ENCODE data around the gene GCGR.

GCGR gene

GRCh38 chr17:81811705-81812570 is 8.0 kb downstream of the GCGR start:
- DNase-seq (ENCODE audit: low read depth in 3 of 3, low spot score in 1 of 3) = no peak

DNA sequence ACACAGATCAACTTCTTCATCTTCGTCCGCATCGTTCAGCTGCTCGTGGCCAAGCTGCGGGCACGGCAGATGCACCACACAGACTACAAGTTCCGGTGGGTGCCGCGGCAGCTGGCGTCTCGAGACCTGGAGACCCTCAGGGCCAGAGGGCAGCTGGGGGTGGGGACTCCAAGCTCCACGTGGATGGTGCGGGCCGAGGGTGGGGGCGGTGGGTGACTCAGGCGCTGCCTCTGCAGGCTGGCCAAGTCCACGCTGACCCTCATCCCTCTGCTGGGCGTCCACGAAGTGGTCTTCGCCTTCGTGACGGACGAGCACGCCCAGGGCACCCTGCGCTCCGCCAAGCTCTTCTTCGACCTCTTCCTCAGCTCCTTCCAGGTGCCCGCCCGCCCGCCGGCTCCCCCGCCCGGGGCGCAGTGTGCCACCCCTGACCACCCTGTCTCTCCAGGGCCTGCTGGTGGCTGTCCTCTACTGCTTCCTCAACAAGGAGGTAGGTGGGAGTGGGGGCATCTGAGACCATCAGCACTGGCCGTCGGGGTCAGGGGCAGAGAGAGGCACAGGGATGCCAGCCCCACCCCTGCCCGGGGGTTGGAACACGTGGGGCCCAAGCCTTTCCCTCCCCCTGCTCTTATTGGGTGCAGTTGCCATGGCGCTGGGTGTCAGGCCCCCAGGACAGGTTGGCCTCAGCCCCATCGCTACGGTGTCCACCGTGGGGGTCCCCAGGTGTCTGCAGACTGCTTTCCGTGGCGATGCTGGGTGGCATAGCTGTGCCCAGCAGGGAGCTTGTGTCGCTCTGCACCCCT is 8.8 kb downstream of the GCGR start:
- no peak for DNase-seq (ENCODE audit: low read depth in 3 of 3, low spot score in 1 of 3)

GRCh38 chr17:81813371-81813684 is 9.4 kb downstream of the GCGR start:
- no peak for DNase-seq (ENCODE audit: low read depth in 3 of 3, low spot score in 1 of 3)

- no peak for DNase-seq (ENCODE audit: low read depth in 3 of 3, low spot score in 1 of 3)
Observed at GRCh38 chr17:81813861-81814683, 10.1 kb downstream of the GCGR start.

- DNase-seq (ENCODE audit: low read depth in 3 of 3, low spot score in 1 of 3) = no peak
Observed at GRCh38 chr17:81814748-81815645, 11.0 kb downstream of the GCGR start.

GRCh38 chr17:81815646-81815986 is 11.7 kb downstream of the GCGR start:
- no peak for DNase-seq (ENCODE audit: low read depth in 3 of 3, low spot score in 1 of 3)

GRCh38 chr17:81817758-81818147 is 13.8 kb downstream of the GCGR start:
- no peak for DNase-seq (ENCODE audit: low read depth in 3 of 3, low spot score in 1 of 3)

GRCh38 chr17:81819708-81820107 is 15.8 kb downstream of the GCGR start:
- no peak for DNase-seq (ENCODE audit: low read depth in 3 of 3, low spot score in 1 of 3)

- no peak for DNase-seq (ENCODE audit: low read depth in 3 of 3, low spot score in 1 of 3)
Observed at GRCh38 chr17:81821147-81821546, 17.2 kb downstream of the GCGR start.

- no peak for DNase-seq (ENCODE audit: low read depth in 3 of 3, low spot score in 1 of 3)
Observed at GRCh38 chr17:81821603-81822311, 17.8 kb downstream of the GCGR start.

DNA sequence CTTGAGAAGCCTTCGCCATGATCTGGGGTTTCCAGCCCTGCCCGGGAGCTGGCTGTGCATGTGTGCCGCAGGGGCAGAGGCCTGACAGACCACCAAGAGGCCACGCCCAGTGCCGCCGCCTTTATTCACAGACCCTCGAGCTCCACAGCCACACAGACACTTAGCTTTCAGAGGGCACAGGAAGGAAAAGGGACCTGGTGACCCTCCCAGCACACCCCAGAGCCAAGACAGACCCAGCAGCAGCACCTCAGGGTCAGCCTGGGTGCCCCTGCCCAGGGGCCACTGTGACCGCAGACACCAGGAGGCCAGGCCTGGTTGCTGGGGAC is 18.3 kb downstream of the GCGR start:
- no peak for DNase-seq (ENCODE audit: low read depth in 3 of 3, low spot score in 1 of 3)

- no peak for DNase-seq (ENCODE audit: low read depth in 3 of 3, low spot score in 1 of 3)
Observed at GRCh38 chr17:81822996-81823819, 19.3 kb downstream of the GCGR start.

DNA sequence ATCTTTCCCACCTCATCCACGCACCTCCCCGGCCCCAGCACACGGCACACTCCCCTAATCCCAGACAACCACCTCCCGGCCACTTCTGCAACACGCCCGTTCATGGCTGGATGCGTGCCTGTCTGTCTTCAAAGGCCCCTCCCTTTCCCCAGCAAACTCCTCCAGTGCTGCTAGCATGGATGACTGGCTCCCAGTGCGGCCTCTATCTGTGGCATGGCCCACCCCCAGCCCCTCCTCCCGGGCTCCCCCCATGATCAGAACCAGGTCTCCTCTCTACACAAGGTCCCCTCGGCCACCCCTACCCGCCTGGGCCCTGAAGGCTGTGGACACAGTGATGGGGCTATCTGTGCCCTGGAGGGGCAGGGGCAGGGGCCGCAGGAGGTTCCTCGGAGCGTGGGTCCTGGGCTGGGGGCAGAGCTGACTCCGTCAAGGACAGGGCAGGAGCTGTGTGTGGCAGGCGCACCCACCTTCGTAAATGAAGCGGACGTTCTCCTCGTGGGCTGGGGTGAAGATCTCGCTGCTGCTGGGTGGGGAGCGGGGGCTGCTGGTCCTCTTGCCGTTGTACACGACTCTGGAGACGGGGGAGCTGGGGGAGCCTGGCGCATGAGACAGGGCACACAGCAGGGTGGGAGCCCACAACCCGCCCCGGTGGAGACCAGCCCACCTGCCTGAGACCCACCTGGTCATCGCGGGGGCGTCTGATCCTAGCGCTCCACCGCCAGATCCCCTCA is 20.0 kb downstream of the GCGR start:
- DNase-seq (ENCODE audit: low read depth in 3 of 3, low spot score in 1 of 3) = no peak

DNA sequence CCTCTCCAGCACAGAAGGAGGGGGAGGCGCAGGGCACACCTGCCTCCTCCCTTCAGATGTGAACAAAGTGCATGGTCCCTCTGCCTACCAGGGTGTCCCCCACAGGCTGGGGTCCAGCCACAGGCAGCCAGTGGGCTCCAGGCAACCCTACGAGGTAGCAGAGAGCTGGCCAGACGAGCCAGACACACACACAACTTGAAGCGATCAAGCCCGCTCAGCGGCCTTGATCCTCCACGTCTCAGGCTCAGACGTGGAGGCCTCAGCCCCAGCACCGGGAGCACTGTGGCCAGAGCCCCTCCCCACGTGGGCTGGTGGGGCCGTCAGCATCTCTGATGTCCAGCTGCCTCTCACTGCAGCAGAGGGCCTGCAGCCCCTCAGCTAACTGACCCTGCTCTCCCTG is 20.6 kb downstream of the GCGR start:
- no peak for DNase-seq (ENCODE audit: low read depth in 3 of 3, low spot score in 1 of 3)

DNA sequence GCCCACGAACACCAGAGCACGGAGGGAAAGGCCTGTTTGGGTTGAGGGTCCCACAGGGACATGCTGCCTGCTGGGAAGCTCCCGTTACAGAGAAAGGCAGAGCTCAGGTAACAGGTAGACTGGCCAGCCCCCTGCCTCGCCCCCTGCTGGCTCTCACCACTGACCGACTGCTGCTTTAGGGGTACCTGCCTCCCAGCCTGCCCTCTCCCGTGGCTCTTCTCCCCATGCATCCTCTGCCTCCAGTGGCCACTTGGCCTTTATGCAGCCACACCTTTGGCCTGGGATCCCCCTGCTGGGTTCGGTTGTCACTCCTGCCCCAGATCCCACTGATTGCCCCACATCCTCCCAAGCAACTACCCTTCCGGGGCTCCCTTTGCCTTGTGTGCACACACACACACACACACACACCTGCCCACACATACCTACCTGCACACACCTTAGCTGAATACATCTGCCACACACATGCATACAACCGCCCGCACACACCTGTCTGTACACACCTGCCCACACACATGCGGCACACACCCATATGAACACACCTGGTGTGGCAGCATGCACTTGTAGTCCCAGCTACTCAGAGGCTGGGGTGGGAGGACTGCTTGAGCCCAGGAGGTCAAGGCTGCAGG is 22.0 kb downstream of the GCGR start:
- no peak for DNase-seq (ENCODE audit: low read depth in 3 of 3, low spot score in 1 of 3)

DNA sequence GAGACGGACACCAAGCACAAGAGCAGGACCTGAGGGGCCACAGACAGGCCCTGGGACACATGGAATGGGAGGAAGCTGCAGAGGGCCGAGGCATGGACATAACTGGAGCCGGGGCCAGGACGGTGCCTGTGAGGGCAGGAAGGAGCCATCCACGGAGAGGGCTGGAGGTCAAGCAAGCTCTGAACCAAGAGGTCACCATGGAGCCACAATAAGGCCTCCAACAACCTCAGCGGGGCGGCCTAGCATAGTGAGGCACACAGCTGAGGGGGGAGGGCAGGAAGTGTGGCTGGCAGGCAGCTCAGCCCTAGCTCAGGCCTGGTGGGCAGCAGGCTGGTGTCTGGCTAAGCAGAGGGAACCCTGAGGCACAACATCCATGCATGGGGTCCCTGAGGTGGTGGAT is 24.7 kb downstream of the GCGR start:
- DNase-seq (ENCODE audit: low read depth in 3 of 3, low spot score in 1 of 3) = no peak

DNA sequence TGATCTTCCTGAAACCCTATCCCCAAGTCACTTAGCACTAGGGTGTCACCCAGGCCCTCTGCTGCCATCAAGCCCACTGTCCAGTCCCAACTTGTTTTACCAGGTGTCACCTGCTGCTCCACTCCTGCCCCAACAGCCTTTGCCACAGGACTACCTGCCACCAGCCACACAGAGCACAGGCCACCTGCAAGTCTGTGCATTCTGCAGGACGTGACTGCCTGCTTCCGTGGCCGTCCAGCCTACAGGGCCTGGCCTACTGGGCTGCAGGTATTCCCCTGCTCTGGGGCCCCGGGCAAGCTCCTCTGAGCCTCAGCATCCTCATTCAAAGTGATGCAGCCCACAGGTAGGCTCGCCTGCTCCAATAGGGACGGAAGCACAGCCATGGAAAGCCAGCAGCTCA is 25.9 kb downstream of the GCGR start:
- no peak for DNase-seq (ENCODE audit: low read depth in 3 of 3, low spot score in 1 of 3)

DNA sequence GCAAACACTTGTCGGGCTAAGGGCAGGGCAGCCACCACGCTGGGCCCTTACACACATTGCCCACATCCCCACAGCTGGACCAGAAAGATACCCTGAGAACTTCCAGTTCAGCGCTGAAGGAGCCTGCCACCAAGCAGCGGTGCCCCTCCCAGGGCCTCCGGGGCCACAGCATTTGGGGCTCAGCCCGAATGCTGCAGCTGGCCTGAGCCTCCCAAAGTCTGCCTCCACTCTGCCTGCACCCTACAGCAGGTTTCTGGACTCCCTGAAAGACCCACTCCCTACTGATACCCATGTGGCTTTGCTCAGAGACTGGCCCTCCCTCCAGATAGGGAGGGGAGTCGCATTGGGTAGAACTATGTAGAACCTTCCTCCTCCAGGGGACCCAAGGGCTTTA is 27.6 kb downstream of the GCGR start:
- no peak for DNase-seq (ENCODE audit: low read depth in 3 of 3, low spot score in 1 of 3)
